Measurements from ENCODE around the gene HDHD3. TPM values are rescaled to one million over a fixed set of nuclear protein-coding genes. Genes with fewer than 3 reads are reported as not detected.
"Not testable (repeated sequence)": the region's sequence is repeated elsewhere in the genome, so short reads cannot be mapped to it uniquely, and the experiment has no call there.

HDHD3 gene
- total RNA-seq, 2 experiments from 2014 or later = 16.1 to 16.5 TPM

DNA sequence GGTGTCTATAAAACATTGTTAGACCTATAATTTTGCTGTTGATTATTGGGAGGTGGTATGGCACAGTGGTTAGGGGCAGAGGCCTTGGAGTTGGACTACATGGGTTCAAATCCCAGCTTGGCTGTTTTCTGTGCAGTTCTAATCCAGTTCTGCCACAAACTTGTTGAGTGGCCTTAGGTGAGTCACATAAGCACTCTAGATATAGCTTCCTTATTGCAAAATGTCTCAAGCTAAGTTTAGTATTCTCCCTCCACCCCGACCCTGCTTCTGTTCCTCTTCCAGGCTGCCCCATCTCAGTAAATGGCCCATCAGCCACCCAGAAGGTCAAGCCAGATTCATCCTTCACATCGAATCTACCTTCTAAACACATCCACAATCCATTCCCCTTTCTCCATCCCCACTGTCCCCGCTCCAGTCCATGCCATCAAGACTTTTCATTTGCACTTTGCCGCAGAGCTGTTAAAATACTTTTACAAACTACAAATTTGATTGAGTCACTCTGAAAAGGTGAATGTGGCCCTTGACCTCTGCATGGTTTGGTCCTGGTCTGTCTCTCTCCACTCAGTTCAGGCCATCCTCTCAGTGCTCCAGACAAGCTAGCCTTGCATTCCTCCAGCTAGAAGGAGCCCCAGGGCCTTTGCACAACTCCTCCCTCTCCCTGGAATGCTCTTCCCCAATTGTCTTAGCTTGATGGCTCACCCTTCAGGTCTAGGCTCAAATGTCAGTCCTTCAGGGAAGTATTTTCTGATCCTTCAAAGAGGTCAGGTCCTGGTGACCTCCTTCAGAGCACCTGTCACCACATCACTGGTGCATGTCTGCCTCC, 10.0 kb upstream of the HDHD3 start:
- ChIA-PET POLR2A (interaction anchor here (1.1 kb wide), 1 partner anchor 37 kb away, joined by 3 read pairs; the partner anchor contains the start of gene BSPRY), CTCF (interaction anchor here (0.6 to 1.9 kb wide), 3 partner anchors 14 to 93 kb away, joined by 3 to 7 read pairs (median 3); partner anchors contain the start of genes ALAD, C9orf43 and POLE3)
- Mint-ChIP-seq H3K27me3 (no peaks in the 10 kb centered on the region), H3K4me3 (no peak overlapping the region), H3K4me1 (no peaks in the 10 kb centered on the region), H3K9me3 (no peaks in the 10 kb centered on the region), H3K27ac (no peak overlapping the region), H3K36me3 (ENCODE audit: low read depth) (peaks cover 18% of the 10 kb centered on the region)
- DNase-seq = no peak

GRCh38 chr9:113381909-113382411, 5.2 kb upstream of the HDHD3 start:
- ChIA-PET POLR2A (no interaction called here), CTCF (no interaction called here)
- H3K27me3 Mint-ChIP-seq = no peaks in the 10 kb centered on the region
- H3K36me3 Mint-ChIP-seq (ENCODE audit: low read depth) = peaks cover 6% of the 10 kb centered on the region
- DNase-seq = no peak
- no peak overlapping the region for H3K4me3 Mint-ChIP-seq
- H3K27ac Mint-ChIP-seq = no peak overlapping the region
- H3K4me1 Mint-ChIP-seq = peaks cover 11% of the 10 kb centered on the region
- H3K9me3 Mint-ChIP-seq = no peaks in the 10 kb centered on the region

DNA sequence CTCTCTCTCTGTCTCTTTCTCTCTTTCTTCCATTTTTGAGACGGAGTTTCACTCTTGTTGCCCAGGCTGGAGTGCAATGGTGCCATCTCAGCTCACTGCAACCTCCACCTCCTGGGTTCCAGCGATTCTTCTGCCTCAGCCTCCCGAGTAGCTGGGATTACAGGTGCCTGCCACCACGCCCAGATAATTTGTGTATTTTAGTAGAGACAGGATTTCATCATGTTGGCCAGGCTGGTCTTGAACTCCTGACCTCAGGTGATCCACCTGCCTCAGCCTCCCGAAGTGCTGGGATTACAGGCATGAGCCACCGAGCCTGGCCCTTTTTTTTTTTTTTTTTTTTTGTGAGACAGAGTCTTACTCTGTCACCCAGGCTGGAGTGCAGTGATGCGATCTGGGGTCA, 4.7 kb upstream of the HDHD3 start:
- H3K4me1 Mint-ChIP-seq = peaks cover 11% of the 10 kb centered on the region
- H3K4me3 Mint-ChIP-seq; H3K27me3 Mint-ChIP-seq; H3K27ac Mint-ChIP-seq; POLR2A ChIA-PET; DNase-seq; H3K36me3 Mint-ChIP-seq (ENCODE audit: low read depth); H3K9me3 Mint-ChIP-seq; CTCF ChIA-PET: not testable (repeated sequence)

DNA sequence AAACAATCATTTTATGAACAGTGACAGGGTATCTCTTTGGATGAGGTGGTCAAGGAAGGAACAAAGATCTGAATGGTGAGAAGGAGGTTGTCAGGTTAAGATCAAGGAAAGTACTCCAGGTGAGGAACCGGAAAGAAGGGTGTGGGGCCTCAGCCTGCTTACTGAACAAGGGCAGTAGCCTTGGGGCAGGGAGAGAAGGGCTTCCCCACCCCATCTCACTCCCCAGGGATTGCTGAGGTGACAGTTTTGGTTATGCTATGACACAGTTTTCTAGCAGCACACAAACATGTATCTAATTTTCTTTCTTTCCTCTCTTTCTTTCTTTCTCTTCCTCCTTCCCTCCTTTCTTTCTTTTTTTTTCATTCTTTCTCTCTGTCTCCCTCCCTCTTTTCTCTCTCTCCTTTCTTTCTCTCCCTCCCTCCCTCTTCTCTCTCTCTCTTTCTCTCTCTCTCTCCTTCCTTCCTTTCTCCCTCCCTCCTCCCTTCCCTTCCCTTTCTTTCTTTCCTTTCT, 4.1 kb upstream of the HDHD3 start:
- no peaks in the 10 kb centered on the region for H3K27me3 Mint-ChIP-seq
- no peak overlapping the region for H3K27ac Mint-ChIP-seq
- DNase-seq = no peak

DNA sequence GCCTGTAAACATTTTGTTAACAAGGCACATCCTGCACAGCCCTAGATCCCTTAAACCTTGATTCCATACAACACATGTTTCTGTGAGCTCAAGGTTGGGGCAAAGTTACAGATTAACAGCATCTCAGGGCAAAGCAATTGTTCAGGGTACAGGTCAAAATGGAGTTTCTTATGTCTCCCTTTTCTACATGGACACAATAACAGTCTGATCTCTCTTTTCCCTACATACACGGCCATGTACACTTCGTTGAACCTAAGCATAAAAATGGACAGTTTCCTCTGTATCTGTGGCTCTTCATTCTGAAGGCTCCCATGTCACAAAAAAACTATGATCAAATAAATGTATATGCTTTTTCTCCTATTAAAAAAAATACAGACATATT, 3.0 kb upstream of the HDHD3 start:
- DNase-seq; H3K9me3 Mint-ChIP-seq; H3K27me3 Mint-ChIP-seq; POLR2A ChIA-PET; H3K27ac Mint-ChIP-seq; H3K36me3 Mint-ChIP-seq (ENCODE audit: low read depth); H3K4me3 Mint-ChIP-seq; CTCF ChIA-PET: not testable (repeated sequence)
- peaks cover 21% of the 10 kb centered on the region for H3K4me1 Mint-ChIP-seq

More for the DNA sequence above, 4.1 kb upstream of the HDHD3 start:
- Mint-ChIP-seq H3K9me3 (no peaks in the 10 kb centered on the region), H3K4me3 (no peak overlapping the region), H3K4me1 (peaks cover 11% of the 10 kb centered on the region), H3K36me3 (ENCODE audit: low read depth) (peaks cover 3% of the 10 kb centered on the region)
- POLR2A ChIA-PET = no interaction called here
- CTCF ChIA-PET = no interaction called here

DNA sequence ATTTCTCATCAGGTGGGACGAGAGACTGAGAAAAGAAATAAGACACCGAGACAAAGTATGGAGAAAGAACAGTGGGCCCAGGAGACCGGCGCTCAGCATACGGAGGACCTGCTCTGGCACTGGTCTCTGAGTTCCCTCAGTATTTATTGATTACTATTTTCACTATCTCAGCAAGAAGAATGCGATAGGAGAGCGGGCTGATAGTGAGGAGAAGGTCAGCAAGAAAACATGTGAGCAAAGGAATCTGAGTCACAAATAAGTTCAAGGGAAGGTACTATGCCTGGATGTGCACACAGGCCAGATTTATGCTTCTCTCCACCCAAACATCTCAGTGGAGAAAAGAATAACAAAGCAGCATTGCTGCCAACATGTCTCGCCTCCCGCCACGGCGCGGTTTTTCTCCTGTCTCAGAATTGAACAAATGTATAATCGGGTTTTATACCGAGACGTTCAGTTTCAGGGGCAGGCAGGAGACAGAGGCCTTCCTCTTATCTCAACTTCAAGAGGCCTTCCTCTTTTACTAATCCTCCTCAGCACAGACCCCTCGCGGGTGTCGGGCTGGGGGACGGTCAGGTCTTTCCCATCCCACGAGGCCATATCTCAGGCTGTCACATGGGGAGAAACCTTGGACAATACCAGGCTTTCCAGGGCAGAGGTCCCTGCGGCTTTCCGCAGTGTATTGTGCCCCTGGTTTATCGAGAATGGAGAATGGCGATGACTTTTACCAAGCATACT, 2.5 kb upstream of the HDHD3 start:
- H3K4me3 Mint-ChIP-seq, H3K27ac Mint-ChIP-seq, H3K27me3 Mint-ChIP-seq, POLR2A ChIA-PET, CTCF ChIA-PET, DNase-seq, H3K9me3 Mint-ChIP-seq: not testable (repeated sequence)
- Mint-ChIP-seq H3K4me1 (peaks cover 24% of the 10 kb centered on the region), H3K36me3 (ENCODE audit: low read depth) (peaks cover 11% of the 10 kb centered on the region)

GRCh38 chr9:113375057-113376023, 1.4 kb downstream of the HDHD3 start:
- Mint-ChIP-seq H3K27ac (peak overlapping the region; percentile 52), H3K9me3 (no peaks in the 10 kb centered on the region), H3K36me3 (ENCODE audit: low read depth) (peaks cover 21% of the 10 kb centered on the region), H3K4me3 (peak overlapping the region; percentile 76), H3K27me3 (no peaks in the 10 kb centered on the region), H3K4me1 (peaks cover 16% of the 10 kb centered on the region)
- CTCF ChIA-PET = interaction anchor here (1.0 kb wide), 1 partner anchor 30 kb away, joined by 3 read pairs; no protein-coding TSS in a partner anchor
- POLR2A ChIA-PET = interaction anchor here (1.9 to 2.3 kb wide), 3 partner anchors 27 to 35 kb away, joined by 7 to 25 read pairs (median 8); partner anchors contain the start of genes C9orf43, POLE3 and WDR31
- DNase-seq = no peak

GRCh38 chr9:113373676-113374392, 3.0 kb downstream of the HDHD3 start:
- POLR2A ChIA-PET = interaction anchor here (0.6 to 0.7 kb wide), 2 partner anchors 23 to 98 kb away, joined by 3 read pairs; no protein-coding TSS in a partner anchor
- no peak overlapping the region for H3K4me3 Mint-ChIP-seq
- DNase-seq = no peak
- peaks cover 16% of the 10 kb centered on the region for H3K4me1 Mint-ChIP-seq
- H3K27me3 Mint-ChIP-seq = no peaks in the 10 kb centered on the region
- CTCF ChIA-PET = no interaction called here
- H3K9me3 Mint-ChIP-seq = no peaks in the 10 kb centered on the region
- peaks cover 21% of the 10 kb centered on the region for H3K36me3 Mint-ChIP-seq (ENCODE audit: low read depth)
- H3K27ac Mint-ChIP-seq = no peak overlapping the region

DNA sequence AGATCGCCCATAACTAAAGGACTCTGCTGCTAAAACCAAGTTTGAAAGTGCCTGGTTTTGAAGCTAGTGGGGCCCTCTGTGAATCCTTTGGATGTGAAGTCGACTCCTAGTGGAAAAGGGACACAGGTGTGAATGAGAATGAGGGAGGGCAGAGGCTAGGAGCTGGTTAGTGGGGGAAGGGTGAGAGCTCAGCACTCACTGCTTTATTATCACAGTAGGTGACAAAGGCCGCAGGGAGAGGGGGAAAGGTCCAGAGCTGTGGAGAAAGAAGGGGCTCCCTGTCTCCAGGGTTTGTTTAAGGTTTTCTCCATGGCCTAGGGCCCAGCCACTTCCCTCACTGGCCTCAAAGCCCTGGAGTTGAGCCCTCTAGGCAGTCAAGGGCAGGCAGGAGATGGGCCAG, 3.5 kb downstream of the HDHD3 start:
- Mint-ChIP-seq H3K9me3 (no peaks in the 10 kb centered on the region), H3K4me1 (peaks cover 16% of the 10 kb centered on the region), H3K27me3 (no peaks in the 10 kb centered on the region), H3K4me3 (no peak overlapping the region), H3K27ac (no peak overlapping the region), H3K36me3 (ENCODE audit: low read depth) (peaks cover 21% of the 10 kb centered on the region)
- CTCF ChIA-PET = no interaction called here
- DNase-seq = no peak
- POLR2A ChIA-PET = interaction anchor here (1.5 kb wide), 1 partner anchor 37 kb away, joined by 3 read pairs; the partner anchor contains the start of genes C9orf43 and POLE3

DNA sequence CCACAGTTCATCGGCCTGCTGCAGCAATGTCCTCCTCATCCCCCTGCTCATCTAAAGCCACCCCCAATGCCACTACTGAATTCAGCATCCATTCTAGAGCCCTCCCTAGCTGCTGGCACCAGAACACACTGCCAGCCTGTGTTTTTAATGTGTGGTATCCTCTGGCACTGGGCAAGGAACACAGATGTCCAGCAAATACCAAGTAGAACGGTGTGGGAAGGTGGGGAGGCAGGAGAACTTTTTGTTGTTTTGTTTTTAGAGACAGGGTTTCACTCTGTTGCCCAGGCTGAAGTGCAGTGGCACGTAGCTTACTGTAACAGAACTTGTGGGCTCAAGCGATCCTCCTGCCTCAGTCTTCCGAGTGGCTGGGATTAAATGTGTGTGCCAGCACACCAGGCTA, 4.7 kb downstream of the HDHD3 start:
- ChIA-PET CTCF (no interaction called here), POLR2A (interaction anchor here (0.9 to 1.5 kb wide), 2 partner anchors 22 to 38 kb away, joined by 3 read pairs; partner anchors contain the start of genes C9orf43 and POLE3)
- H3K27ac Mint-ChIP-seq = no peak overlapping the region
- no peak overlapping the region for H3K4me3 Mint-ChIP-seq
- no peaks in the 10 kb centered on the region for H3K27me3 Mint-ChIP-seq
- no peak for DNase-seq
- H3K9me3 Mint-ChIP-seq = no peaks in the 10 kb centered on the region
- H3K36me3 Mint-ChIP-seq (ENCODE audit: low read depth) = peaks cover 21% of the 10 kb centered on the region
- H3K4me1 Mint-ChIP-seq = peaks cover 14% of the 10 kb centered on the region

GRCh38 chr9:113370806-113371325, 5.9 kb downstream of the HDHD3 start:
- Mint-ChIP-seq H3K4me3 (no peak overlapping the region), H3K4me1 (peaks cover 13% of the 10 kb centered on the region), H3K36me3 (ENCODE audit: low read depth) (peaks cover 21% of the 10 kb centered on the region), H3K27me3 (no peaks in the 10 kb centered on the region), H3K27ac (no peak overlapping the region), H3K9me3 (no peaks in the 10 kb centered on the region)
- CTCF ChIA-PET = no interaction called here
- POLR2A ChIA-PET = no interaction called here
- no peak for DNase-seq

DNA sequence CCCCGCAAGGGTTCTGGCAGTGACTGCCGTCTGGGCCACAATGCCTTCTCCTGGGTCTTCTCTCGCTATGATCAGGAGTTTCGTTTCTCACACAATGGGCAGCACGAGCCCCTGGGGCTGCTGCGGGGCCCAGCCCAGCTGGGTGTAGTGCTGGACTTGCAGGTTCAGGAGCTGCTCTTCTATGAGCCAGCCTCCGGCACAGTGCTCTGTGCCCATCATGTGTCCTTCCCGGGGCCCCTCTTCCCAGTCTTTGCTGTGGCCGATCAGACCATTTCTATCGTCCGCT, 7.0 kb downstream of the HDHD3 start:
- CTCF ChIA-PET = interaction anchor here (0.6 kb wide), 1 partner anchor 27 kb away, joined by 3 read pairs; no protein-coding TSS in a partner anchor
- no peak overlapping the region for H3K27ac Mint-ChIP-seq
- POLR2A ChIA-PET = no interaction called here

More for the DNA sequence above, 7.0 kb downstream of the HDHD3 start:
- Mint-ChIP-seq H3K4me1 (peaks cover 3% of the 10 kb centered on the region), H3K36me3 (ENCODE audit: low read depth) (peaks cover 13% of the 10 kb centered on the region), H3K9me3 (no peaks in the 10 kb centered on the region), H3K4me3 (no peak overlapping the region), H3K27me3 (no peaks in the 10 kb centered on the region)
- no peak for DNase-seq

Measured in activated CD4-positive, alpha-beta memory T cell treated with anti-CD3 and anti-CD28 coated beads, Interleukin-2, amount 10 ng/mL, durations not matched to agents 7 days and 5 days (primary cell).